ENCODE measurements around the gene BOC. TPM values are rescaled to one million over a fixed set of nuclear protein-coding genes. Genes with fewer than 3 reads are reported as not detected.

Gene BOC
- total and polyA plus RNA-seq, 2 of the 4 experiments (the other 2 are of a cell fraction): 6.8 to 15.2 TPM

DNA sequence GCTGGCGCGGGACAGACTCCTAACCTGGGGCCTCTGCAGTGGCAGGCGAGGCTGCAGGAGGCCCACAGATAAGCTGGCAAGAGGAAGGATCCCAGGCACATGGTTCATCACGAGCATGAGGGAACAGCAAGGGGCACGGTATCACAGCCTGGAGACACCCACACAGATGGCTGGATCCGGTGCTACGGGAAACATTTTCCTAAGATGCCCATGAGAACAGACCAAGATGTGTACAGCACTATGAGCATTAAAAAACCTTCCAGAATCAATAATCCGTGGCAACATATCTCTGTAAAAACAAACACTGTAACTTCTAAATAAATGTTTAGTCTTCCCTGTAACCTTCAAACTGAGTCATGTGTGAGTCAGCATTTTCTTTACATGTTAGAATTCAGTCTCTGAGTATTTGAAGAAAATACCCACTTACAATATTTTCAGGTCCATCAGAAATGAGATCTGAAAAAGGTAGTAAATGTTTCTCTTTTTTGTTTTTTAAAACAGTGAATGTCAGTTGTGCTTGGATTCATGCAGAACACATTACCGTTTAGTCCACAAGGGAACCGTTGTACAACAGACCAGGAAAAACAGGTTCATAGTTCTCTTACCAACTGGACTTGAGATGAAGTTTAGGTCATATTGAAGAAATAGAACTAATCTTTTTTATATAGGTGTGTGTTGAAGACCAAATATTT lies 75.9 kb downstream of the BOC start (continued):
- TF ChIP-seq, protein P1, sequence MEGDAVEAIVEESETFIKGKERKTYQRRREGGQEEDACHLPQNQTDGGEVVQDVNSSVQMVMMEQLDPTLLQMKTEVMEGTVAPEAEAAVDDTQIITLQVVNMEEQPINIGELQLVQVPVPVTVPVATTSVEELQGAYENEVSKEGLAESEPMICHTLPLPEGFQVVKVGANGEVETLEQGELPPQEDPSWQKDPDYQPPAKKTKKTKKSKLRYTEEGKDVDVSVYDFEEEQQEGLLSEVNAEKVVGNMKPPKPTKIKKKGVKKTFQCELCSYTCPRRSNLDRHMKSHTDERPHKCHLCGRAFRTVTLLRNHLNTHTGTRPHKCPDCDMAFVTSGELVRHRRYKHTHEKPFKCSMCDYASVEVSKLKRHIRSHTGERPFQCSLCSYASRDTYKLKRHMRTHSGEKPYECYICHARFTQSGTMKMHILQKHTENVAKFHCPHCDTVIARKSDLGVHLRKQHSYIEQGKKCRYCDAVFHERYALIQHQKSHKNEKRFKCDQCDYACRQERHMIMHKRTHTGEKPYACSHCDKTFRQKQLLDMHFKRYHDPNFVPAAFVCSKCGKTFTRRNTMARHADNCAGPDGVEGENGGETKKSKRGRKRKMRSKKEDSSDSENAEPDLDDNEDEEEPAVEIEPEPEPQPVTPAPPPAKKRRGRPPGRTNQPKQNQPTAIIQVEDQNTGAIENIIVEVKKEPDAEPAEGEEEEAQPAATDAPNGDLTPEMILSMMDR (conservative IDR thresholded peaks at IDR 0.05; ENCODE audit: low read depth, low read length): no peak
